NCI-H2196 treated with DMSO at 0.1 percent for 48 hours (cell line): Measurements from ENCODE around the gene SERPINB6.
"Not testable (repeated sequence)": the region's sequence is repeated elsewhere in the genome, so short reads cannot be mapped to it uniquely, and the experiment has no call there.

Source experiments
- DNase-seq: peaks from one replicate; lab custom pipeline; 2025; ENCODE audit not compliant: unreplicated experiment; lab: John Stamatoyannopoulos, UW

Gene SERPINB6

GRCh38 chr6:2977799-2978590 is 6.6 kb upstream of the SERPINB6 start:
- no peak for DNase-seq

DNA sequence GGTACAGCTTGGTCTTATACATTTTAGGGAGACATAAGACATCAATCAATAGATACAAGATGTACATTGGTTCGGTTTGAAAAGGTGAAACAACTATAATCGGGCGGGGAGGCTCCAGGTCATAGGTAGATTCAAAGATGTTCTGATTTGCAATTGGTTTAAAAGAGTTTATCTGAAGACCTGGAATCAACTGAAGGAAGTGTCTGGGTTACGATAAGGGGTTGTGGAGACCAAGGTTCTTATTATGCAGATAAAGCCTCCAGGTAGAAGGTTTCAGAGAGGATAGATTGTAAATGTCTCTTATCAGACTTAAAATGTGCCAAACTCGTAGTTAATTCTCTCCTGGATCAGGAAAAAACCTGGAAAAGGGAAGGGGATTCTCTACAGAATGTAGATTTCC is 5.9 kb upstream of the SERPINB6 start:
- DNase-seq, result no peak

GRCh38 chr6:2976571-2977085 is 5.3 kb upstream of the SERPINB6 start:
- no peak for DNase-seq

- no peak for DNase-seq
Observed at GRCh38 chr6:2976060-2976459, 4.7 kb upstream of the SERPINB6 start.

DNA sequence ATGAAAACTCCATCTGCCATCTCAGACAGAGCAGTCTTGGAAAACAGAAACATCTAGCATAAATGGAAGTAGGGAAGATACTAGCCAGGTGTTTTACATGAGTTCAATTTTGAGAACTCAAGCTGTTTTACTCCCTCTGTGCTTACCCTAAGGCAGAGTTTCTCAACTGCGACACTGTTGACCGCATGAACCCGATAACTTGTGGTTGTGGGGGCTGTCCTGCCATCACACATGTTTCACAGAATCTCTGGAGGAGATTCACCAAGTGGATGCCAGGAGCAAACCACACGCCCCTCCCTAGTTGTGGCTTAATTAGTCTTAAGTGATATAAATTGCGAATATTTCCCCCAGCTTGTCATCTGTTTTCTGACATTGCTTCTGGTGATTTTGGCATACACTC is 2.3 kb upstream of the SERPINB6 start:
- no peak for DNase-seq

DNA sequence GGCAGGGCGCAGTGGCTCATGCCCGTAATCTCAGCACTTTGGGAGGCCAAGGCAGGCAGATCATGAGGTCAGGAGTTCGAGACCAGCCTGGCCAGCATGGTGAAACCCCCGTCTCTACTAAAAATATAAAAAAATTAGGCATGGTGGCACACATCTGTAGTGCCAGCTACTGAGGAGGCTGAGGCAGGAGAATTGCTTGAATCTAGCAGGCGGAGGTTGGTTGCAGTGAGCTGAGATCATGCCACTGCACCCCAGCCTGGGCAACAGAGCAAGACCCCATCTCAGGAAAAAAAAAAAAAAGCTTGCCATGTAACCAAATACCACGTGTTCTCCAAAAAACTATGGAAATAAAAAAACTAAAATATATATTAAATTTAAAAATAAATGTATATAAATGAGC is 1.8 kb upstream of the SERPINB6 start:
- DNase-seq, result not testable (repeated sequence)

DNA sequence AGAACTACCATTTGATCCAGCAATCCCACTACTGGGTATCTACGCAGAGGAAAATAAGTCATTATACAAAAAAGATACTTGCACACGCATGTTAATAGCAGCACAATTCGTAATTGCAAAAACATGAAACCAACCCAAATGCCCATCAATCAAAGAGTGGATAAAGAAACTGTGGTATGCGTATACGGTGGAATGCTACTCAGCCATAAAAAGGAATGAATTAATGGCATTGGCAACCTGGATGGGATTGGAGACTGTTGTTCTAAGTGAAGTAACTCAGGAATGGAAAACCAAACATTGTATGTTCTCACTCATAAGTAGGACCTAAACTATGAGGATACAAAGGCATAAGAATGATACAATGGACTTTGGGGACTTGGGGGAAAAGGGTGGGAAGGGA is 1.3 kb upstream of the SERPINB6 start:
- DNase-seq, result not testable (repeated sequence)

- DNase-seq, result not testable (repeated sequence)
Observed at GRCh38 chr6:2972219-2972487, 786 bp upstream of the SERPINB6 start.

DNA sequence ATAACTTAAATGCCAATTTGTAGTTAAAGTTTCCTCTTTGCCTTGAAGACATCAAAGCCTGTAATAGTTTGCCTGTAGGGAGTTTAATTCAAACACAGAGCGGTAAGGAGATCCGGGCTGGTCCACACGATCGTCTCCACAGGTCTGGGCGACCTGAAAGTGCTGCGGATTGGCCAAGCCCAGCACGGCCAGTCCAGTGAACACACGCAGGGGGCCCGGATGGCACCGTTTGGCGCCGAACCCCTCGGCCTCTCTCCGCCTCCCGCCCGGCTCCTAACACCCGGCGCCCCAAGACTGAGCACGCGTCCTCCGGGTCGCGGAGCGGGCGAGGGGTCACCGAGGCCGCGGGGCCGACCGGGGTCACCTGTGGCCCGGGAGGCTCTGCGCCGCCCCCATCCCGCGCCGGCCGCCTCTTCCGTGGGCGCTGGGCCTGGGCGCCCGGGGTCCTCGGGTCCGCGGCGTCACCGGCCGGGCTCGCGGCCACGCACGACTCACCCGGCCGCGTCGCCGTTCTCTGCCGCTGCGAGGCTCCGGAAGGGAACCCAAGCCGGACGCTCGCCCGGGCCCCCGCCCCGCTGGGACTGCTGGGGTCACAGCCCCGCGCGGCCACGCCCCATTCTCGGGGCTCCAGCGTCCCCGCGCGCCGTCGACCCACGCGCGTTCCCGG is 481 bp downstream of the SERPINB6 start:
- peak; percentile 8 for DNase-seq

GRCh38 chr6:2970034-2970685 is 1.2 kb downstream of the SERPINB6 start:
- DNase-seq, result no peak

- no peak for DNase-seq
Observed at GRCh38 chr6:2969549-2969948, 1.8 kb downstream of the SERPINB6 start.

GRCh38 chr6:2968600-2969135 is 2.7 kb downstream of the SERPINB6 start:
- DNase-seq, result no peak

GRCh38 chr6:2967936-2968335 is 3.4 kb downstream of the SERPINB6 start:
- DNase-seq, result no peak

- no peak for DNase-seq
Observed at GRCh38 chr6:2966347-2966746, 5.0 kb downstream of the SERPINB6 start.

GRCh38 chr6:2964793-2965505 is 6.4 kb downstream of the SERPINB6 start:
- no peak for DNase-seq

GRCh38 chr6:2963756-2964155 is 7.6 kb downstream of the SERPINB6 start:
- no peak for DNase-seq

DNA sequence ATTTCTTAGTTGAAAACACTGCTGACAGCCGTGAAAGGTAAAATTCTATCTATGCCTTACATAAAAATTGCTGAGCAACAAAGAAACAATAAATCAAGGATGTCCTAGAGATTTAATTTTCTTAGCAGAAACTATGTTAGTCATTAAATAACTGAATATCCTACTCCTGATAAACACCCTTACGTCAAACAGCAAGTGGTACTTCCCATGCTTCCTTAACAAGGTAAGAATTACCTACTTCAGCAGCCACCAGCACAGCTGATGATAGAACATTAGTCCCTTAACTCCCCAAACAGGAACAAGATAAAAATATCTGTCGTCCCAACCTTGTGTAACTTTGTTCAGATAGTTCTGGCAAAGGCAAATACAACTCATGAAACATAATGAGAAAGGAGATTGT is 8.7 kb downstream of the SERPINB6 start:
- DNase-seq, result no peak

- no peak for DNase-seq
Observed at GRCh38 chr6:2962004-2962403, 9.4 kb downstream of the SERPINB6 start.

- DNase-seq, result no peak
Observed at GRCh38 chr6:2961506-2961905, 9.9 kb downstream of the SERPINB6 start.

DNA sequence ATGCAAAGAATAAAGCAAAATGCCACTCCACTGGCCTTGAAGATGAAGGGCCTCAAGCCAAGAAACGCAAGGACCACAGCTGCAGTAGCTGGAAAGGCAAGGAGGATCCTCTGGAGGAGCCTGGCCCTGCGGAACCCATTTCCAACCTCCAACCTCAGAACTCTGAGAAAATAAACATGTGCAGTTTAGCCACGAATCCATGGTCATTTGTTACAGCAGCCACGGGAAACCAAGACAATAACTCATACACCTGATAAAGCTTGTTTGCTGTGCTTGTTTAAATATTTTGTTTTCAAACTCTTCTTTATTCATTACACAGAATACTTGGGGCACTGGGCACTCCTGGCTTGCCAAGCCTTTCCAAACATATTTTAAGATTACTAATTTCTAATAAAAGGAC is 10.4 kb downstream of the SERPINB6 start:
- no peak for DNase-seq
